ENCODE measurements around the gene SENP6.
"Not testable (repeated sequence)": the region's sequence is repeated elsewhere in the genome, so short reads cannot be mapped to it uniquely, and the experiment has no call there.

SENP6 gene

DNA sequence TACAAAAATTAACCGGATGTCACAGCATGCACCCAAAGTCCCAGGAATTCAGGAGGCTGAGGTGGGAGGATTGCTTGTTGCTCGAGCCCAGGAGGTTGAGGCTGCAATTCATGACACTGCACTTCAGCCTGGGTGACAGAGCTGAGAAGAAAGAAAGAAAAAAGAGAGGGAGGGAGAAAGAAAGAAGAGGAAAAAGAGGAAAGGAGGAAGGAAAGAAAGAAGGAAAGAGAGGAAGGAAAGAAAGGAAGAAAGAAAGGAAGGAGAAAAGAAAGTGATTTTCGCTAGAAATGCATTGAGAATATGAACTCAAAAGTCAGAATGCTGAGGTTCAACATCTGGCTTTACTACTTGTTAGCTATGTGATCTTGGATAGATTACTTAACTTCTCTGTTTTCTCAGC lies 6.6 kb downstream of the SENP6 start:
- DNase-seq (ENCODE audit: low read depth in 3 of 3), result no peak

DNA sequence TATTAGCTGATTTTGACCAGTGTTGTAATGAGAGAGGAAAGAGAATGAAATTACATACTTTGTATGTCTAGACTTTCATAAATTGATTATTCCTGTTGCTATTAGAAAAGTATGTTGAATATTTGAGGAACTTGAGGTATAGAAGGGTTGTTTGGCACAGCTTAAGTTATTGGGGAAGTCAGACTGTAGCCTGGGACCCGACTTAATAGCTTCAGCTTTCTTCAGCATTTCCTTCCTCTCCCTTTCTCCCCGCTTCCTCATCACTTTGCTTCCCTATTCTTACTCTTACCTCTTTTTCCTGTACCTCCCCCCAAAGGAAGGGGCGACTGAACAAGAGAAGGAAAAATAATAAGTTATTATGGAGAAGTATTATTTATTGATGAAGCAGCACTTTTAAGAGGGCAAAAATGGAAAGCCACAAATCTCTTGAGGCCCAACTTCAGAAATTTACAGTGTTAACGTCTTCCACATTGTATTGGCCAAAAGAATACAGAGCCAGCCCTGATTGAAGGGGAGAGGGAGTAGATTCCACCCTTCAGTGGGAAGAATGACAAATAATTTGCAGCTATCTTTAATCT lies 7.4 kb downstream of the SENP6 start:
- no peak for DNase-seq (ENCODE audit: low read depth in 3 of 3)

GRCh38 chr6:75609639-75610590 lies 8.2 kb downstream of the SENP6 start:
- no peak for DNase-seq (ENCODE audit: low read depth in 3 of 3)

GRCh38 chr6:75611011-75611701 lies 9.5 kb downstream of the SENP6 start:
- DNase-seq (ENCODE audit: low read depth in 3 of 3), result no peak

DNA sequence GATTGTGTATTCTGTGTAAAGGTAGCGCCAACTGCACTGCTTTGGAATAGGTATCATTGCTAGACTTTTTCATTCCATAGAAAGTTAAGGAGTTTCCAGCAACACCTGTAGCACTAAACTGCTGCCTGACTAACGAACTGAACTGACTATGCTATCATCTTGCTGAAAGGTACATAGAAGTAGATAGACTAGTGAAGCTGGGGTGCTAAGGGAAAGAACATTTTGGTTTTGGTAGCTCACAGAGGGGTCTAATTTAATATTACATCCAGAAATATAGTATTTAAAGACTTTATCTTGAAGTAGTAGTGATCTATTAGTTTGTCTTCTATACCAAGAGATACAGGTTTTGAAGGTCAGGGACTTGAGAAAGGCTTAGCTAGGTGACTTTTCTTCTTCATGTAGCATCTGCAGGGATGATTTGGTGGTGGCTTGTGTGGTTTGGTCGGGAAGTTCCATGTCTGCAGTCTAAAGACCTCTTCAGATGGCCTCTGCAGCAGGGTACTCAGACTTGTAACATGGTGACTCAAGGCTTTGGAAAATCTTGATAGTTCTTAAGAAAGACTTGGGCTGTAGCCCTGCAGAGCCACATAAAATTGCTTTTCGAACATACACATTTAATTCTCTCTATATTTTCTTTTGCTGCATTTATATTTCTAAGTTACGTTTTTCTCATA lies 10.2 kb downstream of the SENP6 start:
- peak in 2 of 3 donors; percentile 22 to 40 for DNase-seq (ENCODE audit: low read depth in 3 of 3)

GRCh38 chr6:75612434-75612833 lies 10.8 kb downstream of the SENP6 start:
- DNase-seq (ENCODE audit: low read depth in 3 of 3), result no peak

DNA sequence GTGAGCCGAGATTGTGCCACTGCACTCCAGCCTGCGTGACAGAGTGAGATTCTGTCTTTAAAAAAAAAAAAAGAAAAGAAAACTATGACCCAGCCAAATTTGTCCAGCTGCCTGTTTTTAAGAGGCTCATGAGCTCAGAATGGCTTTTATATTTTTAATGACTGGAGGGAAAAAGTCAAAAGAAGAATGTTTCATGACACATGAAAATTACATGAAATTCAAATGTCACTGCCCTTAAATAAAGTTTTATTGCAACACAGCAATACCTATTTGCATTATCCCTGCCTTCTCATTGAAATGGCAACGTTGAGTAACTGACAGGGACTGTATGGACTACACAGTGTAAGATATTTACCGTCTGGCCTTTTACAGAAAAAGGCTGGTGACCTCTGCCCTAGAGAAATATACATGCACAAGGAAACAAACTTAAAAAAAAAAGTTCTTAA lies 11.4 kb downstream of the SENP6 start:
- no peak for DNase-seq (ENCODE audit: low read depth in 3 of 3)

DNA sequence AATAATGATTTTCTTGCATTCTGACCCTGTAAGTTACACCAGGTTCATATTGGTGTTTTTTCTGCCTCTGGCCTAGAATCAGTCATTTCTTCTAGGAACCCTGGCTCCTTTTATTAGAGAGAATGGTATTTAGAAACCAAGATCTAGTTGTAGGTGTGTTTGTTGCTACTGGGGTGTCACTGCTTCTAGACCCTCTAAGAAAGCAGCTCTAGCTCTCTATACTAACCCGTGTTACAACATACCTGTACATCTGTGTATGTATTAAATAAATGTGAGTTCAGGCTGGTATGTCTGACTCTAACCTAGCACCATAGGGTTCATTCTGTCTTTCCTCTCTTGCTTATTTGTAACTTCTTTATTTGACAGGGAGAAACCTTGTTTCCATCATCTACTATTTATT lies 16.8 kb downstream of the SENP6 start:
- no peak for DNase-seq (ENCODE audit: low read depth in 3 of 3)

DNA sequence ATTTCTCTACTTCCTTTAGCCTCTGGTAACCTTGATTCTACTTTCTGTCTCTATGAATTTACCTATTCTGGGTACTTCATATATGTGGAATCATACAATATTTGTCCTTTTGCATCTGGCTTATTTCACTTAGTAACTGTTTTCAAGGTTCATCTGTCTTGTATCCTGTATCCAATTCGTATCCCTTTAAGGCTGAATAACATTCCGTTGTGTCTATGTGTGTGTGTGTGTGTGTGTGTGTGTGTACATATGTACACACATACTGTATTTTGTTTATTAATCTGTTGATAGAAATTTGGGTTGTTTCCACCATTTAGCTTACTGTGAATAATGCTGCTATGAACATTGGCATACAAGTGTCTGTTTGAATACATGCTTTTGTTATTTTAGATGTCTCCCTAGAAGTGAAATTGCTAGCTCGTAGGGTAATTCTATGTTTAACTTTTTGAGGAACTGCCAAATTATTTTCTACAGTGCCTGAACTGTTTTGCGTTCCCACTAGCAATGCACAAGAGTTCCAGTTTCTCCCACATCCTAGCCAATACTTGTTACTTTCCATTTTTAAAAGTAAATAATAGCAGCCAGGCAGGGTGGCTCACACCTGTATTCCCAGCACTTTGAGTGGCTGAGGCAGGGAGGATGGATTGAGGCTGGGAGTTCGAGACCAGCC lies 17.7 kb downstream of the SENP6 start:
- no peak for DNase-seq (ENCODE audit: low read depth in 3 of 3)

- DNase-seq (ENCODE audit: low read depth in 3 of 3), result no peak
Observed at GRCh38 chr6:75620381-75621304, 19.0 kb downstream of the SENP6 start.

- no peak for DNase-seq (ENCODE audit: low read depth in 3 of 3)
Observed at GRCh38 chr6:75621846-75622245, 20.2 kb downstream of the SENP6 start.

- DNase-seq (ENCODE audit: low read depth in 3 of 3), result no peak
Observed at GRCh38 chr6:75623491-75623890, 21.8 kb downstream of the SENP6 start.

DNA sequence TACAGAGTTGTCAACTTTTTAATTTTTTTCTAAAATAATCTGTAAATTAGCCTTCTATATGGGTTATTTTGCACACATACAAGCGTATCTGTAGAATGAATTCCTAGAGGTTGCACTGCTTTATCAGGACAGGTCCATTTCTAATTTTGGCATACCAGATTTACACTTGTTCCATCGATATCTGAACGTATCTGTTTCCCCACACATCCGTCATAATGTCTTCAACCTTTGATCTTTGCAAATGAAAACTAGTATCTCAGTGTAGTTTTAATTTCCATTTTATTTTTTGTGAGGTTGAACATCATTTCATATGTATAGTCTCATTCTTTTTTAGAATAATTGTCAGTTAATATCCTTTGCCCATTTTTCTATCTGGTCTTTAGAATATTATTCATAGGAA lies 22.7 kb downstream of the SENP6 start:
- no peak for DNase-seq (ENCODE audit: low read depth in 3 of 3)

DNA sequence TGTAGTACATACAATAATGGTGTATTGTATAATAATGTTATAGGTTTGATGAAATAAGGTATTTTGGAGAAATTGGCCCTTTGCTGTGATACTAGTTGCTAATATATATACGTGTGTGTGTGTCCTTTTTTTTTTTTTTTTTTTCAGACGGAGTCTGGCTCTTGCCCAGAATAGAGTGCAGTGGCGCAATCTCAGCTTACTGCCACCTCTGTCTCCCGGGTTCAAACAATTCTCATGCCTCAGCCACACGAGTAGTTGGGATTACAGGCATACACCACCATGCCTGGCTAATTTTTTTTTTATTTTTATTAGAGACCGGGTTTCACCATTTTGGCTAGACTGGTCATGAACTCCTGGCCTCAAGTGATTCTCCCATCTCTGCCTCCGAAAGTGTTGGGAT lies 23.3 kb downstream of the SENP6 start:
- no peak for DNase-seq (ENCODE audit: low read depth in 3 of 3)

- no peak for DNase-seq (ENCODE audit: low read depth in 3 of 3)
Observed at GRCh38 chr6:75626561-75626960, 24.9 kb downstream of the SENP6 start.

GRCh38 chr6:75627708-75628107 lies 26.0 kb downstream of the SENP6 start:
- not testable (repeated sequence) for DNase-seq (ENCODE audit: low read depth in 3 of 3)

DNA sequence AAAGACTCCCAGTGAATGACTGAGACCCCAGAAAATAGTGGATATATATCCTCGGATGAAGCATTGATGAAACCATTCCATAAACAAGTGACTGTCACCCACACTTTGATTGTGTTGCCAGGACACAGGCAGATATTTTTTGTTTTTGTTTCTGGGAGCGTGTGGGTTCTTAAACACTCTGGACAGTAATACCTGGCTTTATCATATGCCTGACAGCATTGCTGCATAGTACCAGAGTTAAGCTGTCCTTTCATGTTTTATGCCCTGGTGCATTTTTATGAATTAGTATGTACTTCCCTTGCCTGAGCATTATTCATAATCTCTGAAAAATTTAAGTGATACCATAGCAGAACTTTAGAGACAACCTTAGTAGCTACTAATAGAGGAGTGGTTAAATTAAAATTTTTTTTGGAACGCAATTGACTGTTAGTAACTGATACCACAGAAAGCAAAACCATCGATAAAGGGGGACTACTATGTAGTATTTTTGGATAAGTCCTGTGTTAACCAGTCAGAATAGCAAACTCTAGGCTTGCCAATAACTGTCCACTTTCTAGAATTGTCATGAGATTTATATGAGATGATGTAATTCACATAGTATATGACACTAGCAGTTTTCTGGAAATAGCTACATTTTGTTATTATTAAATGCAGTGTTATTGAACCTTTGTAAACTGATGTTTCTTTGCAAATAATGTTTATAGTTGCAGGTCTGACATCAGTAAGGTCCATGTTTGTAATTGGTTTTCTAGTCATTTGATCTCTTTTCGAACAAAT lies 30.4 kb downstream of the SENP6 start:
- no peak for DNase-seq (ENCODE audit: low read depth in 3 of 3)

- DNase-seq (ENCODE audit: low read depth in 3 of 3), result no peak
Observed at GRCh38 chr6:75633045-75633444, 31.4 kb downstream of the SENP6 start.

DNA sequence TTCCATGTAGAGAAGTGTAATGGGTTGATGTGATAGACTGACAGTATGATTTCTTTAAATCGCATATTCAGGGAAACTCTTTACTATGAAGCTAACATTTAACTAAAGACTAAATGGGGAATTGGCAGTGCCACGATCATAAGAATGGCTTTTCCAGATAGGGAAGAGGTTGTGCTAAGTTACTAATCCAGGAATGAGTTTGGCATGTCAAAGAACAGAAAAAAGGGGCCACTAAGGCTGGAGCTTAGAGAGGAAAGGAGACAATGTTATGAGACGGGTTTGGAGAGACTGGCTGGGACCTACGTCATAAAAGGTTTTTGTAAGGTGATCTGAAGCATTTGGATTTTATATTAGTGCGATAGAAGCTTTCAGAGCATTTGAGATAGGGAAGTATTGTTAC lies 40.6 kb downstream of the SENP6 start:
- DNase-seq (ENCODE audit: low read depth in 3 of 3), result no peak

GRCh38 chr6:75643173-75643572 lies 41.5 kb downstream of the SENP6 start:
- DNase-seq (ENCODE audit: low read depth in 3 of 3), result no peak
